T follicular helper cell (primary cell): ENCODE results near the gene AMN1.
"Not testable (repeated sequence)": the region's sequence is repeated elsewhere in the genome, so short reads cannot be mapped to it uniquely, and the experiment has no call there.

Source experiments
- DNase-seq: peaks from one replicate; pipeline ENCODE4 v3.0.0-alpha.2; 2020; ENCODE audit warnings: low read depth

AMN1 gene

GRCh38 chr12:31733549-31734432 lies 5.0 kb upstream of the AMN1 start:
- DNase-seq, result not testable (repeated sequence)

- DNase-seq, result no peak
Observed at GRCh38 chr12:31732926-31733548, 4.2 kb upstream of the AMN1 start.

GRCh38 chr12:31731203-31731602 lies 2.4 kb upstream of the AMN1 start:
- not testable (repeated sequence) for DNase-seq

- no peak for DNase-seq
Observed at GRCh38 chr12:31729705-31730104, 884 bp upstream of the AMN1 start.

GRCh38 chr12:31728289-31728916 lies 418 bp downstream of the AMN1 start:
- DNase-seq, result no peak

- no peak for DNase-seq
Observed at GRCh38 chr12:31727192-31727591, 1.6 kb downstream of the AMN1 start.

GRCh38 chr12:31726575-31726974 lies 2.2 kb downstream of the AMN1 start:
- DNase-seq, result no peak

GRCh38 chr12:31724557-31724956 lies 4.3 kb downstream of the AMN1 start:
- no peak for DNase-seq

- no peak for DNase-seq
Observed at GRCh38 chr12:31722580-31722979, 6.2 kb downstream of the AMN1 start.

GRCh38 chr12:31718542-31719198 lies 10.2 kb downstream of the AMN1 start:
- not testable (repeated sequence) for DNase-seq

GRCh38 chr12:31716998-31717397 lies 11.8 kb downstream of the AMN1 start:
- not testable (repeated sequence) for DNase-seq

- DNase-seq, result no peak
Observed at GRCh38 chr12:31715283-31715825, 13.5 kb downstream of the AMN1 start.

- DNase-seq, result no peak
Observed at GRCh38 chr12:31714406-31715271, 14.2 kb downstream of the AMN1 start.

GRCh38 chr12:31712877-31713276 lies 15.9 kb downstream of the AMN1 start:
- DNase-seq, result no peak

- no peak for DNase-seq
Observed at GRCh38 chr12:31710021-31710818, 18.6 kb downstream of the AMN1 start.

- DNase-seq, result not testable (repeated sequence)
Observed at GRCh38 chr12:31708118-31708517, 20.7 kb downstream of the AMN1 start.

GRCh38 chr12:31705621-31706020 lies 23.2 kb downstream of the AMN1 start:
- DNase-seq, result no peak

- no peak for DNase-seq
Observed at GRCh38 chr12:31702047-31702446, 26.8 kb downstream of the AMN1 start.

GRCh38 chr12:31689921-31690320 lies 38.9 kb downstream of the AMN1 start:
- not testable (repeated sequence) for DNase-seq

GRCh38 chr12:31687101-31687527 lies 41.7 kb downstream of the AMN1 start:
- DNase-seq, result no peak
